MCF 10A (cell line): Measurements from ENCODE around the gene VSIG8. TPM values are rescaled to one million over a fixed set of nuclear protein-coding genes. Genes with fewer than 3 reads are reported as not detected.
A peak's percentile ranks its signal among the peaks of the same experiment; 100 is the strongest.

Experiments used
- BruUV-seq: library from RNA; stranded (reverse); fragments of 400-500 nt; replicated peaks from 2 replicates; lab custom pipeline; 2021; lab: Mats Ljungman, UMichigan
- CTCF ChIA-PET: fragments of 300-600 bp; sonication (Branson Sonifier 250); formaldehyde crosslinking; extraction: SDS; loops from one replicate; lab custom pipeline; 2021; ENCODE audit warnings: antibody characterized with exemption, inconsistent platforms; lab: Yijun Ruan, JAX
- POLR2A ChIA-PET: fragments of 300-600, 350-650 bp; sonication (Branson Sonifier 250); formaldehyde crosslinking; extraction: SDS; loops from one replicate; lab custom pipeline; 2020; ENCODE audit warnings: antibody characterized with exemption, inconsistent platforms; lab: Yijun Ruan, JAX
- DNase-seq: peaks from one replicate; pipeline ENCODE4 v3.0.0-alpha.2; 2018; ENCODE audit not compliant: unreplicated experiment
- H3K27ac Mint-ChIP-seq: one replicate; pipeline ENCODE4 v1.8.0; 2022; ENCODE audit warnings: mild to moderate bottlenecking, low read depth, mixed read lengths; ENCODE audit not compliant: unreplicated experiment
- H3K27me3 Mint-ChIP-seq: one replicate; pipeline ENCODE4 v1.8.0; 2022; ENCODE audit warnings: mixed read lengths; ENCODE audit not compliant: insufficient read depth, unreplicated experiment
- H3K36me3 Mint-ChIP-seq: one replicate; pipeline ENCODE4 v1.8.0; 2022; ENCODE audit warnings: mild to moderate bottlenecking, moderate library complexity, mixed read lengths; ENCODE audit not compliant: insufficient read depth, unreplicated experiment
- H3K4me1 Mint-ChIP-seq: one replicate; pipeline ENCODE4 v1.8.0; 2022; ENCODE audit warnings: mixed read lengths; ENCODE audit not compliant: insufficient read depth, unreplicated experiment
- H3K4me3 Mint-ChIP-seq: one replicate; pipeline ENCODE4 v1.8.0; 2022; ENCODE audit warnings: mild to moderate bottlenecking, moderate library complexity, mixed read lengths; ENCODE audit not compliant: unreplicated experiment
- H3K9me3 Mint-ChIP-seq: one replicate; pipeline ENCODE4 v1.8.0; 2022; ENCODE audit warnings: mixed read lengths; ENCODE audit not compliant: unreplicated experiment
- CTCF ChIP-seq: fragments of 200-600 bp; IDR thresholded peaks from one replicate; pipeline ENCODE4 v1.8.0; 2022; ENCODE audit warnings: antibody characterized with exemption, mild to moderate bottlenecking; ENCODE audit not compliant: unreplicated experiment
- intact Hi-C: fragments of 100-400 bp; cut with micrococcal nuclease; formaldehyde crosslinking; loops from 2 replicates; pipeline ENCODE4 v1.14.1; 2022
- total RNA-seq: library from RNA; stranded (reverse); gene quantifications from 2 replicates; pipeline ENCODE4 v1.2.3, GENCODE V29; 2022

The VSIG8 gene
- total RNA-seq, 1 experiment from 2014 or later = not detected

GRCh38 chr1:159823406-159823805, 39.1 kb downstream of the VSIG8 start:
- POLR2A ChIA-PET = no interaction called here
- no peak for TF ChIP-seq CTCF
- H3K9me3 Mint-ChIP-seq = no peaks in the 10 kb centered on the region
- peaks cover 5% of the 10 kb centered on the region for H3K4me1 Mint-ChIP-seq
- no peak overlapping the region for H3K27ac Mint-ChIP-seq
- H3K27me3 Mint-ChIP-seq = peaks cover 16% of the 10 kb centered on the region
- no peak overlapping the region for H3K4me3 Mint-ChIP-seq
- no TSS peak for BruUV-seq
- CTCF ChIA-PET = interaction anchor here (0.7 to 2.9 kb wide), 6 partner anchors 9 to 69 kb away, joined by 3 to 17 read pairs (median 5); no protein-coding TSS in a partner anchor
- H3K36me3 Mint-ChIP-seq = no peaks in the 10 kb centered on the region
- no peak for DNase-seq
- intact Hi-C loops = no loop called here

GRCh38 chr1:159821171-159821867, 41.1 kb downstream of the VSIG8 start:
- CTCF ChIA-PET = interaction anchor here (1.0 to 2.9 kb wide), 4 partner anchors 18 to 72 kb away, joined by 3 to 17 read pairs (median 4); no protein-coding TSS in a partner anchor
- POLR2A ChIA-PET = no interaction called here
- H3K9me3 Mint-ChIP-seq = no peaks in the 10 kb centered on the region
- no peak overlapping the region for H3K27ac Mint-ChIP-seq
- peaks cover 14% of the 10 kb centered on the region for H3K4me1 Mint-ChIP-seq
- no TSS peak for BruUV-seq
- no peak for DNase-seq
- no peak for TF ChIP-seq CTCF
- no peak overlapping the region for H3K4me3 Mint-ChIP-seq
- intact Hi-C loops = no loop called here
- H3K27me3 Mint-ChIP-seq = peaks cover 16% of the 10 kb centered on the region
- no peaks in the 10 kb centered on the region for H3K36me3 Mint-ChIP-seq

GRCh38 chr1:159817276-159818041, 45.0 kb downstream of the VSIG8 start:
- TF ChIP-seq CTCF = no peak
- BruUV-seq = no TSS peak

GRCh38 chr1:159815926-159816325, 46.5 kb downstream of the VSIG8 start:
- Mint-ChIP-seq H3K4me3 (no peak overlapping the region), H3K27ac (no peak overlapping the region), H3K27me3 (no peaks in the 10 kb centered on the region), H3K36me3 (no peaks in the 10 kb centered on the region), H3K4me1 (peaks cover 11% of the 10 kb centered on the region), H3K9me3 (no peaks in the 10 kb centered on the region)
- no TSS peak for BruUV-seq
- intact Hi-C loops = no loop called here
- ChIA-PET CTCF (interaction anchor here (0.5 to 27.0 kb wide), 3 partner anchors 17 to 660 kb away, joined by 3 to 1396 read pairs (median 28); no protein-coding TSS in a partner anchor), POLR2A (interaction anchor here (0.6 to 1.7 kb wide), 3 partner anchors 38 to 608 kb away, joined by 3 to 5 read pairs (median 3); no protein-coding TSS in a partner anchor)
- no peak for DNase-seq
- no peak for TF ChIP-seq CTCF

More at GRCh38 chr1:159817276-159818041, 45.0 kb downstream of the VSIG8 start:
- POLR2A ChIA-PET = interaction anchor here (0.6 to 1.7 kb wide), 7 partner anchors 23 to 332 kb away, joined by 3 to 5 read pairs (median 3); partner anchors contain the start of gene TAGLN2
- intact Hi-C loops = no loop called here
- H3K4me3 Mint-ChIP-seq = no peak overlapping the region
- H3K36me3 Mint-ChIP-seq = no peaks in the 10 kb centered on the region
- H3K27ac Mint-ChIP-seq = peak overlapping the region; percentile 75
- peaks cover 11% of the 10 kb centered on the region for H3K4me1 Mint-ChIP-seq
- CTCF ChIA-PET = interaction anchor here (0.6 to 27.0 kb wide), 6 partner anchors 10 to 603 kb away, joined by 3 to 1396 read pairs (median 6); no protein-coding TSS in a partner anchor
- DNase-seq = peak; percentile 86
- no peaks in the 10 kb centered on the region for H3K9me3 Mint-ChIP-seq
- peaks cover 8% of the 10 kb centered on the region for H3K27me3 Mint-ChIP-seq
